PC-3 (cell line): Measurements from ENCODE around the gene VWA8.

Experiments used
- CTCF ChIP-seq: fragments of 300-600 bp; sonication (generic); conservative IDR thresholded peaks from 2 replicates; pipeline ENCODE4 v1.5.1; 2017; ENCODE audit warnings: antibody characterized with exemption, low read depth, mild to moderate bottlenecking, low read length
- EZH2 ChIP-seq: fragments of 300-600 bp; sonication (generic); IDR thresholded peaks from one replicate; pipeline ENCODE4 v1.6.1; 2017; ENCODE audit warnings: antibody characterized with exemption, mild to moderate bottlenecking, low read length; ENCODE audit not compliant: unreplicated experiment

GRCh38 chr13:41590643-41591042, 370.3 kb downstream of the VWA8 start:
- no peak for TF ChIP-seq CTCF
- TF ChIP-seq EZH2, result no peak
